AG04449 (cell line): ENCODE results near the gene CCDC197.

ENCODE experiments used
- CTCF ChIA-PET: fragments of 350-600 bp; formaldehyde crosslinking; extraction: SDS; loops from one replicate; lab custom pipeline; 2021; ENCODE audit warnings: antibody characterized with exemption; lab: Yijun Ruan, JAX
- POLR2A ChIA-PET: fragments of 400-600, 350-600 bp; formaldehyde crosslinking; extraction: SDS; loops from one replicate; lab custom pipeline; 2020; ENCODE audit warnings: antibody characterized with exemption, inconsistent platforms; lab: Yijun Ruan, JAX
- DNase-seq: peaks from one replicate; pipeline ENCODE4 v3.0.0-alpha.2; 2010; ENCODE audit warnings: low read depth, low spot score
- H3K4me3 ChIP-seq: 2 replicates; pipeline ENCODE4 v1.5.1; 2011; ENCODE audit warnings: low read depth, mild to moderate bottlenecking, control low read depth, low read length
- CTCF ChIP-seq: IDR thresholded peaks from one replicate; pipeline ENCODE4 v1.5.1; 2011; ENCODE audit warnings: mild to moderate bottlenecking, moderate library complexity, low read length, control low read depth, inconsistent platforms; ENCODE audit not compliant: insufficient read depth; ENCODE audit errors: missing control alignments

CCDC197 gene

GRCh38 chr14:94048691-94049624 is 51.9 kb downstream of the CCDC197 start:
- POLR2A ChIA-PET: no interaction called here
- CTCF ChIA-PET: interaction anchor here (1.4 to 11.3 kb wide), 6 partner anchors 9 to 132 kb away, joined by 3 to 143 read pairs (median 20); no protein-coding TSS in a partner anchor
- DNase-seq: no peak
- H3K4me3 ChIP-seq: no peak overlapping the region
- TF ChIP-seq CTCF: no peak

GRCh38 chr14:94049625-94050023 is 52.5 kb downstream of the CCDC197 start:
- H3K4me3 ChIP-seq: no peak overlapping the region
- no peak for DNase-seq
- CTCF ChIA-PET: interaction anchor here (0.9 to 11.3 kb wide), 8 partner anchors 8 to 131 kb away, joined by 3 to 143 read pairs (median 12); no protein-coding TSS in a partner anchor
- no peak for TF ChIP-seq CTCF
- POLR2A ChIA-PET: interaction anchor here (0.7 kb wide), 1 partner anchor 551 kb away, joined by 3 read pairs; no protein-coding TSS in a partner anchor

- POLR2A ChIA-PET: interaction anchor here (0.7 kb wide), 1 partner anchor 550 kb away, joined by 3 read pairs; no protein-coding TSS in a partner anchor
- TF ChIP-seq CTCF: no peak
- CTCF ChIA-PET: interaction anchor here (0.8 to 11.3 kb wide), 10 partner anchors 13 to 114 kb away, joined by 3 to 143 read pairs (median 14); no protein-coding TSS in a partner anchor
Measured at GRCh38 chr14:94050231-94050880, 53.3 kb downstream of the CCDC197 start.

GRCh38 chr14:94051115-94051514 is 54.0 kb downstream of the CCDC197 start:
- POLR2A ChIA-PET: interaction anchor here (1.1 kb wide), 1 partner anchor 85 kb away, joined by 3 read pairs; no protein-coding TSS in a partner anchor
- CTCF ChIA-PET: interaction anchor here (0.6 to 11.3 kb wide), 12 partner anchors 10 to 133 kb away, joined by 3 to 143 read pairs (median 6); no protein-coding TSS in a partner anchor
- DNase-seq: no peak
- TF ChIP-seq CTCF: peak; percentile 56
- H3K4me3 ChIP-seq: no peak overlapping the region

More at GRCh38 chr14:94050231-94050880, 53.3 kb downstream of the CCDC197 start:
- DNase-seq: no peak
- no peak overlapping the region for H3K4me3 ChIP-seq

- no peak for TF ChIP-seq CTCF
- no peak for DNase-seq
- ChIA-PET POLR2A (interaction anchor here (0.8 to 1.1 kb wide), 2 partner anchors 29 to 85 kb away, joined by 3 read pairs; partner anchors contain the start of genes DDX24 and IFI27L1), CTCF (interaction anchor here (0.6 to 11.3 kb wide), 11 partner anchors 10 to 128 kb away, joined by 3 to 143 read pairs (median 7); no protein-coding TSS in a partner anchor)
- no peak overlapping the region for H3K4me3 ChIP-seq
Measured at GRCh38 chr14:94051779-94052178, 54.7 kb downstream of the CCDC197 start.
